SK-N-SH (cell line): Measurements from ENCODE around the gene UTP4. TPM values are rescaled to one million over a fixed set of nuclear protein-coding genes. Genes with fewer than 3 reads are reported as not detected.

Experiments used
- CTCF ChIA-PET: fragments of 300-600, 350-600 bp; formaldehyde crosslinking; extraction: SDS; loops from one replicate; lab custom pipeline; 2021; lab: Yijun Ruan, JAX
- POLR2A ChIA-PET: fragments of 350-600 bp; sonication (Branson Sonifier 250); formaldehyde crosslinking; extraction: SDS; loops from one replicate; lab custom pipeline; 2020; ENCODE audit warnings: antibody characterized with exemption, inconsistent platforms; lab: Yijun Ruan, JAX
- DNase-seq: peaks from one replicate; pipeline ENCODE4 v3.0.0; 2012
- H2AFZ ChIP-seq: fragments of 200-600 bp; sonication (generic); 2 replicates; pipeline ENCODE4 v1.8.1; 2016; ENCODE audit warnings: antibody characterized with exemption, mild to moderate bottlenecking, low read depth
- H3F3A ChIP-seq: fragments of 200-600 bp; sonication (generic); replicated peaks from 2 replicates; pipeline ENCODE3; 2016; ENCODE audit warnings: antibody characterized with exemption, mild to moderate bottlenecking; ENCODE audit not compliant: insufficient read depth
- H3K27ac ChIP-seq, 2 experiments: fragments of 200-500 bp in 1 of 2; fragments of 200-600 bp in 1 of 2; sonication (Bioruptor generic) in 1 of 2; sonication (generic), shearing (Covaris generic) in 1 of 2; 2 replicates each; pipeline versions ENCODE4 v1.5.1 to v1.6.1; 2014 to 2016; ENCODE audit warnings: low read depth in 2 of 2, inconsistent platforms in 1 of 2, low read length in 1 of 2, mild to moderate bottlenecking in 1 of 2, mixed read lengths in 1 of 2
- H3K27me3 ChIP-seq: fragments of 200-600 bp; sonication (generic), shearing (Covaris generic); 2 replicates; pipeline ENCODE4 v1.6.1; 2016; ENCODE audit warnings: mixed run types; ENCODE audit not compliant: insufficient read depth
- H3K36me3 ChIP-seq, 2 experiments: fragments of 200-500 bp in 1 of 2; fragments of 200-600 bp in 1 of 2; sonication (Bioruptor generic) in 1 of 2; sonication (generic) in 1 of 2; replicated peaks in 1 of 2; 2 replicates each; pipeline versions ENCODE3 to v1.5.1; 2014 to 2016; ENCODE audit warnings: low read length in 1 of 2, mild to moderate bottlenecking in 1 of 2; ENCODE audit not compliant: insufficient read depth in 2 of 2, control insufficient read depth in 1 of 2
- H3K4me1 ChIP-seq, 2 experiments: fragments of 200-500 bp in 1 of 2; fragments of 200-600 bp in 1 of 2; sonication (Bioruptor generic) in 1 of 2; sonication (generic), shearing (Covaris generic) in 1 of 2; 2 replicates each; pipeline versions ENCODE4 v1.5.1 to v1.6.1; 2014 to 2016; ENCODE audit warnings: low read depth in 1 of 2, low read length in 1 of 2, mixed run types in 1 of 2; ENCODE audit not compliant: insufficient read depth in 2 of 2, control insufficient read depth in 1 of 2
- H3K4me2 ChIP-seq: fragments of 200-600 bp; sonication (generic), shearing (Covaris generic); 2 replicates; pipeline ENCODE4 v1.6.1; 2017; ENCODE audit warnings: mixed run types
- H3K4me3 ChIP-seq, 2 experiments: fragments of 200-500 bp in 1 of 2; fragments of 200-600 bp in 1 of 2; sonication (Bioruptor generic) in 1 of 2; sonication (generic), shearing (Covaris generic) in 1 of 2; 2 replicates each; pipeline versions ENCODE4 v1.5.1 to v1.8.1; 2014 to 2016; ENCODE audit warnings: low read depth in 2 of 2, inconsistent platforms in 1 of 2, low read length in 1 of 2, mild to moderate bottlenecking in 1 of 2, mixed read lengths in 1 of 2, moderate library complexity in 1 of 2
- H3K79me2 ChIP-seq: fragments of 200-600 bp; sonication (generic); 2 replicates; pipeline ENCODE4 v1.8.1; 2017; ENCODE audit warnings: mild to moderate bottlenecking; ENCODE audit not compliant: insufficient read depth
- H3K9ac ChIP-seq: fragments of 200-600 bp; sonication (generic); 2 replicates; pipeline ENCODE4 v1.6.1; 2017; ENCODE audit warnings: mixed run types
- H3K9me2 ChIP-seq: fragments of 200-600 bp; sonication (generic); 2 replicates; pipeline ENCODE4 v1.6.1; 2017; ENCODE audit warnings: mixed run types
- H3K9me3 ChIP-seq: fragments of 200-600 bp; sonication (generic); 2 replicates; pipeline ENCODE4 v1.6.1; 2017; ENCODE audit warnings: mixed run types, mild to moderate bottlenecking, moderate library complexity
- H4K20me1 ChIP-seq: fragments of 200-600 bp; sonication (generic); 2 replicates; pipeline ENCODE4 v1.6.1; 2017; ENCODE audit warnings: mild to moderate bottlenecking, mixed run types; ENCODE audit not compliant: insufficient read depth
- CHD2 ChIP-seq: fragments of 150-350 bp; IDR thresholded peaks from 2 replicates; pipeline ENCODE4 v1.6.1; 2018; ENCODE audit warnings: low read length; ENCODE audit not compliant: partially characterized antibody
- EZH2phosphoT487 ChIP-seq: fragments of 200-600 bp; sonication (generic); IDR thresholded peaks from 2 replicates; pipeline ENCODE4 v1.6.1; 2017; ENCODE audit warnings: low read depth, mixed run types, mild to moderate bottlenecking, antibody characterized with exemption, moderate library complexity, borderline replicate concordance
- FOSL2 ChIP-seq: IDR thresholded peaks from 2 replicates; pipeline ENCODE4 v1.4.0; 2012; ENCODE audit warnings: low read depth, mild to moderate bottlenecking, moderate library complexity, borderline replicate concordance
- FOXM1 ChIP-seq: IDR thresholded peaks from 2 replicates; pipeline ENCODE4 v1.4.0; 2012; ENCODE audit warnings: low read depth, mild to moderate bottlenecking
- GATA2 ChIP-seq: sonication (generic); formaldehyde crosslinking; IDR thresholded peaks from 2 replicates; pipeline ENCODE4 v1.5.0; 2020; ENCODE audit warnings: mild to moderate bottlenecking, missing genetic modification reagents
- NFIC ChIP-seq: IDR thresholded peaks from 2 replicates; pipeline ENCODE4 v1.4.0; 2012; ENCODE audit warnings: borderline replicate concordance
- NRF1 ChIP-seq: IDR thresholded peaks from 2 replicates; pipeline ENCODE4 v1.6.1; 2012; ENCODE audit warnings: low read depth, mild to moderate bottlenecking, low read length
- RCOR1 ChIP-seq: fragments of 150-350 bp; IDR thresholded peaks from 2 replicates; pipeline ENCODE4 v1.6.1; 2017; ENCODE audit warnings: antibody characterized with exemption, low read length
- RFX5 ChIP-seq: IDR thresholded peaks from 2 replicates; pipeline ENCODE4 v1.6.1; 2012; ENCODE audit warnings: mild to moderate bottlenecking, improper control_type of control experiment, low read length
- SIN3A ChIP-seq: IDR thresholded peaks from 2 replicates; pipeline ENCODE4 v1.6.1; 2012; ENCODE audit warnings: low read depth, mild to moderate bottlenecking, low read length, moderate library complexity, borderline replicate concordance
- SMC3 ChIP-seq: IDR thresholded peaks from 2 replicates; pipeline ENCODE4 v1.6.1; 2012; ENCODE audit warnings: low read depth, low read length, improper control_type of control experiment
- TAF1 ChIP-seq: IDR thresholded peaks from 2 replicates; pipeline ENCODE4 v1.6.1; 2012; ENCODE audit warnings: low read depth, mild to moderate bottlenecking, low read length, moderate library complexity, borderline replicate concordance
- TCF12 ChIP-seq: IDR thresholded peaks from 2 replicates; pipeline ENCODE4 v1.4.0; 2012
- WGBS: methylation state at CpG from one replicate; pipeline ENCODE4 v1.1.6; 2017; ENCODE audit warnings: low lambda C conversion rate; 5-methylcytosine and 5-hydroxymethylcytosine counted together
- polyA plus RNA-seq, 3 experiments: library from polyadenylated mRNA; depleted of rRNA; stranded (reverse); fragments of >200 nt; gene quantifications; 2 replicates each; pipeline ENCODE4 v1.2.3, GENCODE V29; 2012
- TF ChIP-seq, protein P1 (sequence below): IDR thresholded peaks from 2 replicates; pipeline ENCODE4 v1.6.1; 2012; ENCODE audit warnings: mild to moderate bottlenecking, low read depth, low read length, moderate library complexity
- TF ChIP-seq, protein P2 (sequence below): fragments of 150-350 bp; IDR thresholded peaks from 2 replicates; pipeline ENCODE4 v1.6.1; 2016; ENCODE audit warnings: mild to moderate bottlenecking, low read depth, low read length
- TF ChIP-seq, protein P3 (sequence below): IDR thresholded peaks from 2 replicates; pipeline ENCODE4; 2012
- TF ChIP-seq, protein P4 (sequence below): IDR thresholded peaks from 2 replicates; pipeline ENCODE4 v1.4.0; 2012; ENCODE audit warnings: low read depth, borderline replicate concordance
- TF ChIP-seq, protein P5 (sequence below): IDR thresholded peaks from 2 replicates; pipeline ENCODE4 v1.4.0; 2012; ENCODE audit warnings: low read depth, borderline replicate concordance

UTP4 gene
- polyA plus RNA-seq, 1 of the 3 experiments (the other 2 are of a cell fraction): 66.5 TPM

DNA sequence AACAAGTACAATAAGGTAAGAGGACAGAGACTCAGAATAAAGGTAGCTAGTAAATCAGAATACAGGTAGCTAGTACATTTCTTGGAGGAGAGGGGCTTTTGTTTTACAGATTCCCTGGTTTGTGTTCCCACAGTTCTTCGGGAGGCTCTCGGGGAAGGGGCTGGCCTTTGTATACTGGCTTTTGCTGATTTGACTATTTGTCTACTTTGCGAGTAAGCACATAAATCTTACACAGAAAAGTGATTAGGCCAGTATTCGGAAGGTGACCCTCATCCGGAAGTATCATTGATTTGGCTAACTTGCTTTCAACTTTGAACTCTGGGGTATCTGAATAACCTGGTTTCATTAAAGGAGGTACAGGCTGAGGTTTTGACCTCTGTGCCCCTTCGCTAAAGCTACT, 33.1 kb downstream of the UTP4 start (continued):
- TF ChIP-seq, protein P1, sequence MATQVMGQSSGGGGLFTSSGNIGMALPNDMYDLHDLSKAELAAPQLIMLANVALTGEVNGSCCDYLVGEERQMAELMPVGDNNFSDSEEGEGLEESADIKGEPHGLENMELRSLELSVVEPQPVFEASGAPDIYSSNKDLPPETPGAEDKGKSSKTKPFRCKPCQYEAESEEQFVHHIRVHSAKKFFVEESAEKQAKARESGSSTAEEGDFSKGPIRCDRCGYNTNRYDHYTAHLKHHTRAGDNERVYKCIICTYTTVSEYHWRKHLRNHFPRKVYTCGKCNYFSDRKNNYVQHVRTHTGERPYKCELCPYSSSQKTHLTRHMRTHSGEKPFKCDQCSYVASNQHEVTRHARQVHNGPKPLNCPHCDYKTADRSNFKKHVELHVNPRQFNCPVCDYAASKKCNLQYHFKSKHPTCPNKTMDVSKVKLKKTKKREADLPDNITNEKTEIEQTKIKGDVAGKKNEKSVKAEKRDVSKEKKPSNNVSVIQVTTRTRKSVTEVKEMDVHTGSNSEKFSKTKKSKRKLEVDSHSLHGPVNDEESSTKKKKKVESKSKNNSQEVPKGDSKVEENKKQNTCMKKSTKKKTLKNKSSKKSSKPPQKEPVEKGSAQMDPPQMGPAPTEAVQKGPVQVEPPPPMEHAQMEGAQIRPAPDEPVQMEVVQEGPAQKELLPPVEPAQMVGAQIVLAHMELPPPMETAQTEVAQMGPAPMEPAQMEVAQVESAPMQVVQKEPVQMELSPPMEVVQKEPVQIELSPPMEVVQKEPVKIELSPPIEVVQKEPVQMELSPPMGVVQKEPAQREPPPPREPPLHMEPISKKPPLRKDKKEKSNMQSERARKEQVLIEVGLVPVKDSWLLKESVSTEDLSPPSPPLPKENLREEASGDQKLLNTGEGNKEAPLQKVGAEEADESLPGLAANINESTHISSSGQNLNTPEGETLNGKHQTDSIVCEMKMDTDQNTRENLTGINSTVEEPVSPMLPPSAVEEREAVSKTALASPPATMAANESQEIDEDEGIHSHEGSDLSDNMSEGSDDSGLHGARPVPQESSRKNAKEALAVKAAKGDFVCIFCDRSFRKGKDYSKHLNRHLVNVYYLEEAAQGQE: no peak
- TF ChIP-seq RCOR1: no peak
- TF ChIP-seq NRF1: no peak
- TF ChIP-seq, protein P2, sequence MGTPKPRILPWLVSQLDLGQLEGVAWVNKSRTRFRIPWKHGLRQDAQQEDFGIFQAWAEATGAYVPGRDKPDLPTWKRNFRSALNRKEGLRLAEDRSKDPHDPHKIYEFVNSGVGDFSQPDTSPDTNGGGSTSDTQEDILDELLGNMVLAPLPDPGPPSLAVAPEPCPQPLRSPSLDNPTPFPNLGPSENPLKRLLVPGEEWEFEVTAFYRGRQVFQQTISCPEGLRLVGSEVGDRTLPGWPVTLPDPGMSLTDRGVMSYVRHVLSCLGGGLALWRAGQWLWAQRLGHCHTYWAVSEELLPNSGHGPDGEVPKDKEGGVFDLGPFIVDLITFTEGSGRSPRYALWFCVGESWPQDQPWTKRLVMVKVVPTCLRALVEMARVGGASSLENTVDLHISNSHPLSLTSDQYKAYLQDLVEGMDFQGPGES: no peak
- TF ChIP-seq, protein P3, sequence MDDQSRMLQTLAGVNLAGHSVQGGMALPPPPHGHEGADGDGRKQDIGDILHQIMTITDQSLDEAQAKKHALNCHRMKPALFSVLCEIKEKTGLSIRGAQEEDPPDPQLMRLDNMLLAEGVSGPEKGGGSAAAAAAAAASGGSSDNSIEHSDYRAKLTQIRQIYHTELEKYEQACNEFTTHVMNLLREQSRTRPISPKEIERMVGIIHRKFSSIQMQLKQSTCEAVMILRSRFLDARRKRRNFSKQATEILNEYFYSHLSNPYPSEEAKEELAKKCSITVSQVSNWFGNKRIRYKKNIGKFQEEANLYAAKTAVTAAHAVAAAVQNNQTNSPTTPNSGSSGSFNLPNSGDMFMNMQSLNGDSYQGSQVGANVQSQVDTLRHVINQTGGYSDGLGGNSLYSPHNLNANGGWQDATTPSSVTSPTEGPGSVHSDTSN: no peak
- TF ChIP-seq NFIC: no peak
- TF ChIP-seq FOSL2: no peak
- TF ChIP-seq FOXM1: no peak

DNA sequence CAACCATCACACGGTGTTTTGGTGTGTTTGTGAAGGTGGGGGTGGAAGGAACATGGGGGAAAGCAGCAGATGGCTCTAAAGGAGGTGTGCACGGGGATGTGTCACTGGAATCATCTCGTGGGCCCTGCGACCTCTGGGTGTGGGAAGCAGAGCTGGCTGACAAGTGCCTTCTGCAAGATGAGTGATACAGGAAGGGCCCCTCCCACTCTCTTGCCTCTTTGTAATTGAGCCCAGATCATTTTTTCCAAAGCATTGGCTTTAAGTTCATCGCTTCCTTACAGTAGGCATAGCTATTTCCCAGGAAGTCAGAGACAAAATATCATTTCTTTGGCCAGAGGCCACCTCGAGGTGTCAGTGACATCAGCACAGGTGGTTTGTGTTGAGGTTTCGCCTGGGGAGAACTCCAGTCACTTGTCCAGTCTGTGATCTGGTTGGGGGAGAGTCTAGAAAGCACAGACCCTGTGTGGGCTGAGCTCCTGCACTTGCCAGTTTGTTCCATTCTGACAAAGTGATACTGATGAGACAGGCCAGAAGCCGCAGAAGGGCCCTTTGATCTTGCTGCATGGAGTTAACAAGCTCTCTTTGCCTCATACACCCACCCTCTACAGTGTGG, 33.9 kb downstream of the UTP4 start:
- Histone ChIP-seq H3K4me1 (peaks cover 2 to 21% of the 10 kb centered on the region in 2 experiments; a peak in 3 of 4 replicates), H3K9ac (peak overlapping the region; percentile 17; the same call in 1 of the 2 replicates), H3K79me2 (no peaks in the 10 kb centered on the region), H3K9me3 (no peaks in the 10 kb centered on the region), H3K4me2 (peak overlapping the region; percentile 77), H4K20me1 (peaks cover 11% of the 10 kb centered on the region; the same call in 1 of the 2 replicates), H3K27me3 (no peaks in the 10 kb centered on the region), H3K9me2 (no peaks in the 10 kb centered on the region), H2AFZ (no peak overlapping the region), H3F3A (peaks cover 38% of the 10 kb centered on the region), H3K27ac (peak overlapping the region in 1 of 2 experiments; percentile 73; a peak in 2 of 4 replicates), H3K4me3 (no peak overlapping the region), H3K36me3 (peaks cover 43 to 56% of the 10 kb centered on the region in 2 experiments)
- ChIA-PET POLR2A (interaction anchor here (0.6 to 0.7 kb wide), 2 partner anchors 9 to 17 kb away, joined by 3 to 4 read pairs; no protein-coding TSS in a partner anchor), CTCF (interaction anchor here (0.9 to 2.6 kb wide), 5 partner anchors 16 to 120 kb away, joined by 3 to 13 read pairs (median 3); no protein-coding TSS in a partner anchor)
- no peak for DNase-seq
- WGBS: 48% methylated on average over 8 of the region's 8 CpGs
- TF ChIP-seq TAF1: no peak
- TF ChIP-seq NFIC: peak; percentile 5; the same call in 1 of the 2 replicates
- no peak for TF ChIP-seq RFX5
- no peak for TF ChIP-seq SIN3A
- no peak for TF ChIP-seq SMC3
- TF ChIP-seq CHD2: no peak
- TF ChIP-seq, protein P4, sequence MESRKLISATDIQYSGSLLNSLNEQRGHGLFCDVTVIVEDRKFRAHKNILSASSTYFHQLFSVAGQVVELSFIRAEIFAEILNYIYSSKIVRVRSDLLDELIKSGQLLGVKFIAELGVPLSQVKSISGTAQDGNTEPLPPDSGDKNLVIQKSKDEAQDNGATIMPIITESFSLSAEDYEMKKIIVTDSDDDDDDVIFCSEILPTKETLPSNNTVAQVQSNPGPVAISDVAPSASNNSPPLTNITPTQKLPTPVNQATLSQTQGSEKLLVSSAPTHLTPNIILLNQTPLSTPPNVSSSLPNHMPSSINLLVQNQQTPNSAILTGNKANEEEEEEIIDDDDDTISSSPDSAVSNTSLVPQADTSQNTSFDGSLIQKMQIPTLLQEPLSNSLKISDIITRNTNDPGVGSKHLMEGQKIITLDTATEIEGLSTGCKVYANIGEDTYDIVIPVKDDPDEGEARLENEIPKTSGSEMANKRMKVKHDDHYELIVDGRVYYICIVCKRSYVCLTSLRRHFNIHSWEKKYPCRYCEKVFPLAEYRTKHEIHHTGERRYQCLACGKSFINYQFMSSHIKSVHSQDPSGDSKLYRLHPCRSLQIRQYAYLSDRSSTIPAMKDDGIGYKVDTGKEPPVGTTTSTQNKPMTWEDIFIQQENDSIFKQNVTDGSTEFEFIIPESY: no peak
- TF ChIP-seq, protein P3: peak; percentile 25; the same call in 1 of the 2 replicates
- TF ChIP-seq TCF12: peak; percentile 66
- no peak for TF ChIP-seq GATA2
- TF ChIP-seq, protein P5, sequence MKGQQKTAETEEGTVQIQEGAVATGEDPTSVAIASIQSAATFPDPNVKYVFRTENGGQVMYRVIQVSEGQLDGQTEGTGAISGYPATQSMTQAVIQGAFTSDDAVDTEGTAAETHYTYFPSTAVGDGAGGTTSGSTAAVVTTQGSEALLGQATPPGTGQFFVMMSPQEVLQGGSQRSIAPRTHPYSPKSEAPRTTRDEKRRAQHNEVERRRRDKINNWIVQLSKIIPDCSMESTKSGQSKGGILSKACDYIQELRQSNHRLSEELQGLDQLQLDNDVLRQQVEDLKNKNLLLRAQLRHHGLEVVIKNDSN: no peak
- no peak for TF ChIP-seq EZH2phosphoT487
